Measurements from ENCODE around the gene C17orf113. TPM values are rescaled to one million over a fixed set of nuclear protein-coding genes. Genes with fewer than 3 reads are reported as not detected.

C17orf113 gene
- total and polyA plus RNA-seq, 2 of the 13 experiments (the other 11 are each of a cell fraction or from before 2014, with no cell fraction given), result 0.87 to 1.1 TPM

DNA sequence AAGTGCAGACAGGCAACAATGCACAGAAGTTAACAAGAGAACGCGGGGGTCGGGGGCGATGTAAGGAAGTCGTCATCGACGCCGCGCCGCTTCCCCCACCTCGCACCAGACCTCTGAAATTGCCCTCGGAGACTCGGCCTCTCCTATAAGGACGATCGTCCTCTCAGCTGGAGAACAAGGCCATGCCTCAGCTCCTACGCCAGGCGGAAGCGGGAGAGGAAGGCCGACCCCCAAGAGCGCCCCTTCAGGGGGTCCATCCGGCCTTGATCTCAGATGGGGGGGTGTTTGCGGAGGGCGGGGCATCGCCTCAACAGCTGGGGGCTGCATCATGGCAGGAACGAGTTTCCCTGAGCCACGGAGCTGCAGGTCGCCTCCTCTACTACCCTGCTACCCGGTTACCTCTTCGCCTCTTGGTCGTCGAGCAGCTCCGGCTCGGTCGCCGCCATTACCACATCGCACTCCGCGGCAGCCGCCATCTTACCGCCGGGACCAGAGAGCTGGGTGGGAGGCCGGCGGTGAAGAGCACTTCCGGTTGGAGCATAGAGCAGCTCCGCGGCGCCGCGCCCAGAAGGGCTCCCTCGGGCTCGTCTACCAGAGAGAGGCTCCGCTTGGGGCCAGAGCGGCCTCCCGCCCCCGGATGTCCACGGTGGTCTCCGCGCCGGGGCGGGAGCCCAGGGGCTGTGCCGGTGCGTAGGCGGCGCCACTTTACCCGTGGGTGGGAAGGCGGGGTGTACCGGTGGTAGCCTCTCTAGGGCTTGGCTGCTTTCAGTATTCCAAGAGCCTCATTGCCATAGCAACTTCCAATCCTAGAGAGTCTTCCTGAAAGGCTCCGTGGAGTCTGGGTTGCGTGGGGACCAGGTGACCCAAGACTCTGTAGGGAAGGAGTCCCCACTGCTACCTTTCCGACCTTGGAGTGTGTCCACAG, 33.2 kb downstream of the C17orf113 start, which contains the start of gene DNAJC7 (continued):
- TF ChIP-seq, protein P1, sequence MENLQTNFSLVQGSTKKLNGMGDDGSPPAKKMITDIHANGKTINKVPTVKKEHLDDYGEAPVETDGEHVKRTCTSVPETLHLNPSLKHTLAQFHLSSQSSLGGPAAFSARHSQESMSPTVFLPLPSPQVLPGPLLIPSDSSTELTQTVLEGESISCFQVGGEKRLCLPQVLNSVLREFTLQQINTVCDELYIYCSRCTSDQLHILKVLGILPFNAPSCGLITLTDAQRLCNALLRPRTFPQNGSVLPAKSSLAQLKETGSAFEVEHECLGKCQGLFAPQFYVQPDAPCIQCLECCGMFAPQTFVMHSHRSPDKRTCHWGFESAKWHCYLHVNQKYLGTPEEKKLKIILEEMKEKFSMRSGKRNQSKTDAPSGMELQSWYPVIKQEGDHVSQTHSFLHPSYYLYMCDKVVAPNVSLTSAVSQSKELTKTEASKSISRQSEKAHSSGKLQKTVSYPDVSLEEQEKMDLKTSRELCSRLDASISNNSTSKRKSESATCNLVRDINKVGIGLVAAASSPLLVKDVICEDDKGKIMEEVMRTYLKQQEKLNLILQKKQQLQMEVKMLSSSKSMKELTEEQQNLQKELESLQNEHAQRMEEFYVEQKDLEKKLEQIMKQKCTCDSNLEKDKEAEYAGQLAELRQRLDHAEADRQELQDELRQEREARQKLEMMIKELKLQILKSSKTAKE (CRISPR knock-in tag; IDR thresholded peaks at IDR 0.05; ENCODE audit: borderline replicate concordance), result no peak
- TF ChIP-seq ZNF34 (CRISPR knock-in tag; IDR thresholded peaks at IDR 0.05; ENCODE audit: borderline replicate concordance) (peak; percentile 99), ZNF282 (IDR thresholded peaks at IDR 0.05; ENCODE audit: partially characterized antibody) (no peak), XBP1 (CRISPR knock-in tag; IDR thresholded peaks at IDR 0.05) (0 out of 2 replicates have a peak, but pooled peaks have one; percentile 15), ZNF550 (CRISPR knock-in tag; IDR thresholded peaks at IDR 0.05; ENCODE audit: borderline replicate concordance) (peak; percentile 62; the same call in 1 of the 2 replicates), MEF2D (CRISPR knock-in tag; IDR thresholded peaks at IDR 0.05) (peak; percentile 76; the same call in 1 of the 2 replicates), HDAC1 (CRISPR knock-in tag; IDR thresholded peaks at IDR 0.05) (peak; percentile 96), ZNF431 (CRISPR knock-in tag; IDR thresholded peaks at IDR 0.05; ENCODE audit: borderline replicate concordance, low read depth) (peak; percentile 79; the same call in 1 of the 2 replicates), ZSCAN21 (CRISPR knock-in tag; IDR thresholded peaks at IDR 0.05; ENCODE audit: borderline replicate concordance) (peak; percentile 33; the same call in 1 of the 2 replicates), MAFF (IDR thresholded peaks at IDR 0.05; ENCODE audit: low read depth, low read length) (no peak), NR2F2 (IDR thresholded peaks at IDR 0.05; ENCODE audit: borderline replicate concordance, low read depth) (no peak), TBP (CRISPR knock-in tag; IDR thresholded peaks at IDR 0.05) (no peak), ZNF234 (CRISPR knock-in tag; conservative IDR thresholded peaks at IDR 0.05) (peak; percentile 56; the same call in 1 of the 2 replicates), ZNF460 (CRISPR knock-in tag; IDR thresholded peaks at IDR 0.05; ENCODE audit: borderline replicate concordance) (no peak), STAG1 (CRISPR knock-in tag; IDR thresholded peaks at IDR 0.05) (no peak), NFKB2 (CRISPR knock-in tag; IDR thresholded peaks at IDR 0.05; ENCODE audit: borderline replicate concordance) (peak; percentile 81), NONO (IDR thresholded peaks at IDR 0.05) (no peak), NONO (CRISPR knock-in tag; conservative IDR thresholded peaks at IDR 0.05) (peak; percentile 95), ZNF292 (CRISPR knock-in tag; IDR thresholded peaks at IDR 0.05; ENCODE audit: borderline replicate concordance, low read depth) (no peak)
- TF ChIP-seq, protein P2, sequence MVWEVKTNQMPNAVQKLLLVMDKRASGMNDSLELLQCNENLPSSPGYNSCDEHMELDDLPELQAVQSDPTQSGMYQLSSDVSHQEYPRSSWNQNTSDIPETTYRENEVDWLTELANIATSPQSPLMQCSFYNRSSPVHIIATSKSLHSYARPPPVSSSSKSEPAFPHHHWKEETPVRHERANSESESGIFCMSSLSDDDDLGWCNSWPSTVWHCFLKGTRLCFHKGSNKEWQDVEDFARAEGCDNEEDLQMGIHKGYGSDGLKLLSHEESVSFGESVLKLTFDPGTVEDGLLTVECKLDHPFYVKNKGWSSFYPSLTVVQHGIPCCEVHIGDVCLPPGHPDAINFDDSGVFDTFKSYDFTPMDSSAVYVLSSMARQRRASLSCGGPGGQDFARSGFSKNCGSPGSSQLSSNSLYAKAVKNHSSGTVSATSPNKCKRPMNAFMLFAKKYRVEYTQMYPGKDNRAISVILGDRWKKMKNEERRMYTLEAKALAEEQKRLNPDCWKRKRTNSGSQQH (CRISPR knock-in tag; IDR thresholded peaks at IDR 0.05; ENCODE audit: low read depth), result peak; percentile 31; the same call in 1 of the 2 replicates
- TF ChIP-seq, protein P3, sequence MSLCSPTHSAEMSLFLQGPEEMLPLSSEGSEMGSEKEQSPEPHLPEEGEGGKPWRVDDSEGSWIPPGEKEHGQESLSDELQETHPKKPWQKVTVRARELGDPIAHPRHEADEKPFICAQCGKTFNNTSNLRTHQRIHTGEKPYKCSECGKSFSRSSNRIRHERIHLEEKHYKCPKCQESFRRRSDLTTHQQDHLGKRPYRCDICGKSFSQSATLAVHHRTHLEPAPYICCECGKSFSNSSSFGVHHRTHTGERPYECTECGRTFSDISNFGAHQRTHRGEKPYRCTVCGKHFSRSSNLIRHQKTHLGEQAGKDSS (CRISPR knock-in tag; IDR thresholded peaks at IDR 0.05; ENCODE audit: borderline replicate concordance, low read depth), result peak; percentile 91; the same call in 1 of the 2 replicates
- TF ChIP-seq, protein P4, sequence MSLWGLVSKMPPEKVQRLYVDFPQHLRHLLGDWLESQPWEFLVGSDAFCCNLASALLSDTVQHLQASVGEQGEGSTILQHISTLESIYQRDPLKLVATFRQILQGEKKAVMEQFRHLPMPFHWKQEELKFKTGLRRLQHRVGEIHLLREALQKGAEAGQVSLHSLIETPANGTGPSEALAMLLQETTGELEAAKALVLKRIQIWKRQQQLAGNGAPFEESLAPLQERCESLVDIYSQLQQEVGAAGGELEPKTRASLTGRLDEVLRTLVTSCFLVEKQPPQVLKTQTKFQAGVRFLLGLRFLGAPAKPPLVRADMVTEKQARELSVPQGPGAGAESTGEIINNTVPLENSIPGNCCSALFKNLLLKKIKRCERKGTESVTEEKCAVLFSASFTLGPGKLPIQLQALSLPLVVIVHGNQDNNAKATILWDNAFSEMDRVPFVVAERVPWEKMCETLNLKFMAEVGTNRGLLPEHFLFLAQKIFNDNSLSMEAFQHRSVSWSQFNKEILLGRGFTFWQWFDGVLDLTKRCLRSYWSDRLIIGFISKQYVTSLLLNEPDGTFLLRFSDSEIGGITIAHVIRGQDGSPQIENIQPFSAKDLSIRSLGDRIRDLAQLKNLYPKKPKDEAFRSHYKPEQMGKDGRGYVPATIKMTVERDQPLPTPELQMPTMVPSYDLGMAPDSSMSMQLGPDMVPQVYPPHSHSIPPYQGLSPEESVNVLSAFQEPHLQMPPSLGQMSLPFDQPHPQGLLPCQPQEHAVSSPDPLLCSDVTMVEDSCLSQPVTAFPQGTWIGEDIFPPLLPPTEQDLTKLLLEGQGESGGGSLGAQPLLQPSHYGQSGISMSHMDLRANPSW (CRISPR knock-in tag; IDR thresholded peaks at IDR 0.05; ENCODE audit: borderline replicate concordance), result no peak; the same call in 1 of the 2 replicates

All from HepG2 (cell line).